IMR-90 (cell line): ENCODE data around the gene CENPF.

Source experiments
- BHLHE40 ChIP-seq: fragments of 150-350 bp; IDR thresholded peaks from 2 replicates; pipeline ENCODE4 v1.6.1; 2016; ENCODE audit warnings: mild to moderate bottlenecking, low read depth, low read length
- CEBPB ChIP-seq: IDR thresholded peaks from 2 replicates; pipeline ENCODE4 v1.6.1; 2012; ENCODE audit warnings: low read depth, low read length, improper control_type of control experiment
- ELK1 ChIP-seq: fragments of 150-350 bp; IDR thresholded peaks from 2 replicates; pipeline ENCODE4 v1.6.1; 2016; ENCODE audit warnings: low read depth, mild to moderate bottlenecking, low read length, moderate library complexity, borderline replicate concordance
- MAZ ChIP-seq: IDR thresholded peaks from 2 replicates; pipeline ENCODE4 v1.6.1; 2012; ENCODE audit warnings: low read depth, mild to moderate bottlenecking, low read length, improper control_type of control experiment, moderate library complexity, borderline replicate concordance
- MXI1 ChIP-seq: IDR thresholded peaks from 2 replicates; pipeline ENCODE4 v1.6.1; 2012; ENCODE audit warnings: low read depth, mild to moderate bottlenecking, low read length, moderate library complexity, borderline replicate concordance
- POLR2A ChIP-seq: IDR thresholded peaks from 2 replicates; pipeline ENCODE4 v1.6.1; 2012; ENCODE audit warnings: mild to moderate bottlenecking, low read depth, low read length
- RAD21 ChIP-seq: IDR thresholded peaks from 2 replicates; pipeline ENCODE4 v1.6.1; 2012; ENCODE audit warnings: low read length, improper control_type of control experiment
- SMC3 ChIP-seq: fragments of 150-350 bp; IDR thresholded peaks from 2 replicates; pipeline ENCODE4 v1.6.1; 2016; ENCODE audit warnings: low read depth, mild to moderate bottlenecking, antibody characterized with exemption, low read length, moderate library complexity
- TF ChIP-seq, protein P1 (sequence below): conservative IDR thresholded peaks from 2 replicates; pipeline ENCODE4 v1.5.1; 2012; ENCODE audit warnings: mild to moderate bottlenecking, low read depth, low read length, improper control_type of control experiment
- TF ChIP-seq, protein P2 (sequence below): fragments of 150-350 bp; IDR thresholded peaks from 2 replicates; pipeline ENCODE4 v1.6.1; 2017; ENCODE audit warnings: mild to moderate bottlenecking, antibody characterized with exemption, low read length, low read depth

DNA sequence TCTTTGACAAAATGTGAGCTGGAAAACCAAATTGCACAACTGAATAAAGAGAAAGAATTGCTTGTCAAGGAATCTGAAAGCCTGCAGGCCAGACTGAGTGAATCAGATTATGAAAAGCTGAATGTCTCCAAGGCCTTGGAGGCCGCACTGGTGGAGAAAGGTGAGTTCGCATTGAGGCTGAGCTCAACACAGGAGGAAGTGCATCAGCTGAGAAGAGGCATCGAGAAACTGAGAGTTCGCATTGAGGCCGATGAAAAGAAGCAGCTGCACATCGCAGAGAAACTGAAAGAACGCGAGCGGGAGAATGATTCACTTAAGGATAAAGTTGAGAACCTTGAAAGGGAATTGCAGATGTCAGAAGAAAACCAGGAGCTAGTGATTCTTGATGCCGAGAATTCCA, 42.7 kb downstream of the CENPF start:
- no peak for TF ChIP-seq POLR2A
- TF ChIP-seq, protein P1, sequence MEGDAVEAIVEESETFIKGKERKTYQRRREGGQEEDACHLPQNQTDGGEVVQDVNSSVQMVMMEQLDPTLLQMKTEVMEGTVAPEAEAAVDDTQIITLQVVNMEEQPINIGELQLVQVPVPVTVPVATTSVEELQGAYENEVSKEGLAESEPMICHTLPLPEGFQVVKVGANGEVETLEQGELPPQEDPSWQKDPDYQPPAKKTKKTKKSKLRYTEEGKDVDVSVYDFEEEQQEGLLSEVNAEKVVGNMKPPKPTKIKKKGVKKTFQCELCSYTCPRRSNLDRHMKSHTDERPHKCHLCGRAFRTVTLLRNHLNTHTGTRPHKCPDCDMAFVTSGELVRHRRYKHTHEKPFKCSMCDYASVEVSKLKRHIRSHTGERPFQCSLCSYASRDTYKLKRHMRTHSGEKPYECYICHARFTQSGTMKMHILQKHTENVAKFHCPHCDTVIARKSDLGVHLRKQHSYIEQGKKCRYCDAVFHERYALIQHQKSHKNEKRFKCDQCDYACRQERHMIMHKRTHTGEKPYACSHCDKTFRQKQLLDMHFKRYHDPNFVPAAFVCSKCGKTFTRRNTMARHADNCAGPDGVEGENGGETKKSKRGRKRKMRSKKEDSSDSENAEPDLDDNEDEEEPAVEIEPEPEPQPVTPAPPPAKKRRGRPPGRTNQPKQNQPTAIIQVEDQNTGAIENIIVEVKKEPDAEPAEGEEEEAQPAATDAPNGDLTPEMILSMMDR, result no peak
- TF ChIP-seq ELK1, result no peak
- TF ChIP-seq CEBPB, result no peak
- TF ChIP-seq, protein P2, sequence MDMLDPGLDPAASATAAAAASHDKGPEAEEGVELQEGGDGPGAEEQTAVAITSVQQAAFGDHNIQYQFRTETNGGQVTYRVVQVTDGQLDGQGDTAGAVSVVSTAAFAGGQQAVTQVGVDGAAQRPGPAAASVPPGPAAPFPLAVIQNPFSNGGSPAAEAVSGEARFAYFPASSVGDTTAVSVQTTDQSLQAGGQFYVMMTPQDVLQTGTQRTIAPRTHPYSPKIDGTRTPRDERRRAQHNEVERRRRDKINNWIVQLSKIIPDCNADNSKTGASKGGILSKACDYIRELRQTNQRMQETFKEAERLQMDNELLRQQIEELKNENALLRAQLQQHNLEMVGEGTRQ, result no peak
- TF ChIP-seq SMC3, result no peak
- TF ChIP-seq BHLHE40, result no peak
- no peak for TF ChIP-seq MXI1
- TF ChIP-seq MAZ, result no peak
- TF ChIP-seq RAD21, result no peak
